Sigmoid colon (tissue), 4 donors: ENCODE data around the gene KRTAP19-5.

ENCODE experiments used
- CTCF ChIP-seq, 4 experiments: fragments of 450-650 bp in 3 of 4; fragments of 200-600 bp in 1 of 4; IDR thresholded peaks; one replicate each; pipeline ENCODE4 v1.5.1; 2016 to 2019; ENCODE audit warnings: antibody characterized with exemption in 4 of 4, mild to moderate bottlenecking in 3 of 4, moderate library complexity in 2 of 4
- EP300 ChIP-seq, 4 donors: sonication (generic); formaldehyde crosslinking; IDR thresholded peaks; one replicate each; pipeline ENCODE4 v1.6.1; 2017; ENCODE audit warnings: antibody characterized with exemption in 4 of 4
- POLR2A ChIP-seq, 2 donors: fragments of 450-650 bp; IDR thresholded peaks; one replicate each; pipeline ENCODE4 v1.6.1; 2016; ENCODE audit warnings: antibody characterized with exemption in 2 of 2, mild to moderate bottlenecking in 2 of 2, moderate library complexity in 2 of 2
- POLR2AphosphoS5 ChIP-seq, 4 donors: sonication (generic); formaldehyde crosslinking; IDR thresholded peaks; one replicate each; pipeline ENCODE4 v1.6.1; 2017; ENCODE audit warnings: antibody characterized with exemption in 4 of 4

- TF ChIP-seq POLR2AphosphoS5 (IDR thresholded peaks at IDR 0.05) (no peak), CTCF (IDR thresholded peaks at IDR 0.05) (no peak), POLR2A (IDR thresholded peaks at IDR 0.05) (no peak), EP300 (IDR thresholded peaks at IDR 0.05) (no peak)
Measured at GRCh38 chr21:30480145-30480544, 21.8 kb downstream of the KRTAP19-5 start, which contains the start of gene KRTAP19-1.
